ENCODE measurements around the gene CLPTM1L.
"Not testable (repeated sequence)": the region's sequence is repeated elsewhere in the genome, so short reads cannot be mapped to it uniquely, and the experiment has no call there.

CLPTM1L gene

GRCh38 chr5:1359031-1359645 is 14.2 kb upstream of the CLPTM1L start:
- no peak for DNase-seq

GRCh38 chr5:1358726-1359025 is 13.8 kb upstream of the CLPTM1L start:
- no peak for DNase-seq

DNA sequence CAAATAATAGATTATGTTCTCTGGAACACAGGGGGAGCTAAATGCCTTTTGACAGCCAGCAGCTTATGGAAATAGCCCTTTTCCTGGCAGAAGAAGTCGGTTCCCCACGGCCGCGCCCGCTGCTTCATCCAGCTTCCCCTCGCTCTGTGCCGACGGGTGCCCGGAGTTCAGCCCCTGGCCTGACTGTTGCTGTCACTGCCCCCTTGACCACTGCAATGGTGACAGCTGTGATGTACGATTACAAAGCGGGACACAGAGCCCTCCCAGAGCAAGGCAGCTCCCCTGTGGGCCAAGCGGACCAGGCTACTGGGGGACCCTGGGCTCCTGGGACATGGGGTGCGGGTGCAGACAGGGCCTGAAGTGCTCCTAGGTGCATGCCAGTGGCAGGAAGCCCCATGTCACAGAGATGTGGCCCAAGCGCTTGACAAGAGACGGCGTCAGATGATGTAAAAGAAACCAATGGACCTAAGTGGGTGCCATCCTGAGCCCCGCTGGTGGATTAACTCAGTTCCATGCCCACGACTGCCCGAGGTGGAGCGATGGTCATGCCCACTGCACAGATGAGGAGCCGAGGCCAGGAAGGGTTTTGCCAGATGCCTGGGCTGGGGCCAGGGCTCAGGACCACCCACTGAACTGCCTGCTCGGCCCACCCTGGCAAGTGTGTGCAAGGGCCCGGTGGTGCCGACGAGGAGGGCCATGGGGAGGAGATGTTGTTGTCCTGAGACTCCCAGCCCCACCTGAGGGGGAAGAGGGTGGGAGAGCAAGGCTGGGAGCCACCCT is 13.2 kb upstream of the CLPTM1L start:
- DNase-seq, result no peak

- DNase-seq, result no peak
These were observed 12.2 kb upstream of the CLPTM1L start for GRCh38 chr5:1356873-1357787.

DNA sequence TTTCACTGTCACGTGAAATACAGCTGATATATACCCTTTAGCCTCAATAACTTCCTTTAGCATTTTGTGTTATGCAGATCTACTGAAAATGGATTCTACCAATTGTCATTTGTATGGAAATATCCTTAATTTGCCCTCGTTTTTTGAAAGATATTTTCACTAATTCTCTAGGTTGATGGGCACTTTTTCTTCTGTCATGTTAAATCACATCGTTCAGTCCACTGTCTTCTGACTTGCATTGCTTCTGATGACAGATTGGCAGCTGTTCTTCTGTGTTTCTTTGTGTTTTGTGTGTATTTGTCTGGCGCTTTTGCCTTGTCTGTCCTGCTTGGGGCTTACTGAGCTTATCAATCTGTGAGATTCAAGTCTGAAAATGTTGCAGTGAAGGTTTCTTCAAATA is 9.7 kb upstream of the CLPTM1L start:
- DNase-seq, result no peak

GRCh38 chr5:1352231-1353219 is 7.6 kb upstream of the CLPTM1L start:
- DNase-seq, result no peak

GRCh38 chr5:1351156-1351555 is 6.3 kb upstream of the CLPTM1L start:
- no peak for DNase-seq

GRCh38 chr5:1349246-1349645 is 4.3 kb upstream of the CLPTM1L start:
- no peak for DNase-seq

DNA sequence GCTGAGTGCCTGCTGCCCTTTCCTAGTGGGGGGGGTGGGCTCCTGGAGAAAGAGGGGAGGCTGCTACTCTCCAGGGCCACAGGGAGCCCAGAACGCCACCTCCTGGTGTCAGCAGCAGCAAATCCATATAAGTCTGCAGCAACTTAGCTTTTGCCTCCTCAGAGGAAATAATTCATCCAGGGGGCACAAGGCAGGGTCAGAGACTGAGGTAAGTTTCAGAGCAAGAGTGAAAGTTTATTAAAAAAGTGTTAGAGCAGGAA is 4.0 kb upstream of the CLPTM1L start:
- DNase-seq, result no peak

- peak; percentile 17 for DNase-seq
These were observed 2.7 kb upstream of the CLPTM1L start for GRCh38 chr5:1347571-1347970.

DNA sequence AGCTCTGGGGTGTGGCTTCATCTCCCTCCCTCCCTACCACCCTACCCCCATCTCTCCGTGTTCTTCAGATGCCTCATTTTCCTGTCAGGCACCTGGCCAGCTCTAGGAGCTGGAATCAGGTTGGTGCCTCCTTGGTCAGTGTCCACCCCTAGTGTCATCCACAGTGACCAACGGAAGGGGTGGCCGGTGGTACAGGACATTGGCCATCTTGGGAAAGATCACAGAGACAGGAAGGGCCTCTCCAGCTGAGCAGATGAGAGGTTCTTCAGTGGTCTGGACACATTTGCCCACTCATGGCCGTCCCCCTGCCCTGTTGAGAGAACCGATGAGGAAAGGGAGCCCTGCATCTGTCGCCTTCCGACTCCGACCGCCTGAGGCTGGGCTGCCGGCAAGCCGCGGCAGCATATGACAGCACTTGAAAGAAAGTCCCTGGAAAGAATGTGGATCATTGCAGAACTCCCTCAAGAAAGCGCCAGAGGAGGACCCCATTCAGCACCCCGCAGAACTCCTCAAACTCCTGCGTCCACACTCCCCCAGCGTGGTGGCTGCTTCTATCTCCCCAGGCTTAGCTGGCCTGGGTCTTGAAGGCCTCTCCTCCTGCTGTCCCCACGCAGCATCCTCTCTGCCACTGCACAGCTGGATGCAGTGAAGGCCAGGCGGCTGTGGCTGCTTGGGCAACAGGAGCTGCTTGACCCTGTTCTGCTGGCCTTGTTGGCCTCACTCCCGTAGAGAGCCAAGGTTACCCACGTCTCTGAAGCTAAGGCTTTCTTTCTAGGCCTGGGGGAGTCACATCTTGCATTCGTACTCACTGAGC is 1.9 kb upstream of the CLPTM1L start:
- no peak for DNase-seq

DNA sequence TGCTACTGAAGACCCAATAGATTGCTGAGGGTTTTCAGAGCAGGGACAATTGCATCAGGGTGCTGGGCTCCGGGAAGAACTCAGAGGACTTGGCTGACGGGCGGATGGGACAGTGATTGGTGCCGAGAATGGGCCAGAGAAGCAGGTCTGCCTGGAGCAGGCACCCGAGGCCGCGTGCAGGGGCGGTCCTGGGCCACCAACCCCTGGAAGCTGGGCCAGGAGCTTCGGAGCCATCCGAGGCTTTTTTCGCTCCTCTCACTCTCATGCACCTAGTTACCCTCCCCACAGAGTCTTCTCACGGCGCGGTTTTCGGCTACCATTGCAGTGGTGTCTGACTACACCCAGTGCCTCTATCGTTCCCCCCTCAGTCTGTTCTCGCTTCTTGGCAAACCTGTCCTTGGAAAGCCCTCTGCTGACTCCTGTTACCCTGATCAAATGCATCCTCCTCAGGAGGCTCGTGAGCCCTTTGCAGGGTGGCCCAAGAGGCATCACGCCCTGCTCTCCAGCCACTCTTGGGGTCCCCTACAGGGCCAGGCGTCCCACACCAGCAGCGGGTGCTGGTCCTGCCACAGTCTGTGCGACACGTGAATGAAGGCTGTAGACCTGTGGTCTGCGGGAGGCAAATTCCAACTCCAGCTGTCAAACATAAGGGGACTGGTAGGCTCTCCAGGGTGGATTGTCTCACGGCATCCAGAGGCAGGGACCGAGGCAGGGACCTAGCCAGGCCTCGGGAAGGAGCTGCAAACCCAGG is 1.2 kb upstream of the CLPTM1L start:
- DNase-seq, result no peak

GRCh38 chr5:1343931-1344901 is 683 bp downstream of the CLPTM1L start:
- peak; percentile 23 for DNase-seq

DNA sequence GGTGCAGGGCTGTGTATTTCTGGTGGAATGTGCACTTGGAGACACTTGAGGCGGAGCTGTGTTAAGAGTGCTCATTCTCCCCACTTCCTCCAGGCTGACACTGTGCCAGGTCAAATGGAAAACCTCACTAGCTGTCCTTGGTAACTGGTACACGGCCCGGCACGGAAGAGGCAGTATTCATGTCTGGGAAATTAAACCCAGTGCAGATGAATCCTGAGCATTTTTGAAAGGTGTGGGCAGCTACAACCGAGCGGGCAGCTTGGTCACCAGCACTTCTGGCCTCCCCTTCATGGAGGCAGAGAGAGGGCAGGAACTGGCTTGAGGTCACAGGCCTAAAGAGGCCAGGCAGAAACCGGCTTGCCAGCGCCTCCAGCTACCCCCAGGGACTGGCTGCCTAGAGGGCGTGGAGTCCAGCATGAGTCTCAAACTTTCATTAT is 1.6 kb downstream of the CLPTM1L start:
- no peak for DNase-seq

DNA sequence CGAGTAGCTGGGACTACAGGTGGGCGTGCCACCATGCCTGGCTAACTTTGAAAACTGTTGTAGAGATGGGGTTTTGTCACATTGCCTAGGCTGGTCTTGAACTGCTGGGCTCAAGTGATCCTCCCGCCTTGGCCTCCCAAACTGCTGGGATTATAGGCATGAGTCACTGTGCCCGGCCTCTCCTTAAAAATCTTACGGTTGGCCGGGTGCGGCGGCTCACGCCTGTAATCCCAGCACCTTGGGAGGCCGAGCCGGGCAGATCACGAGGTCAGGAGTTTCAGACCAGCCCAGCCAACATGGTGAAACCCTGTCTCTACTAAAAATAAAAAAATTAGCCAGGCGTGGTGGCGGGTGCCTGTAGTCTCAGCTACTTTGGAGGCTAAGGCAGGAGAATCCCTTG is 2.2 kb downstream of the CLPTM1L start:
- not testable (repeated sequence) for DNase-seq

GRCh38 chr5:1342268-1342667 is 2.6 kb downstream of the CLPTM1L start:
- no peak for DNase-seq

DNA sequence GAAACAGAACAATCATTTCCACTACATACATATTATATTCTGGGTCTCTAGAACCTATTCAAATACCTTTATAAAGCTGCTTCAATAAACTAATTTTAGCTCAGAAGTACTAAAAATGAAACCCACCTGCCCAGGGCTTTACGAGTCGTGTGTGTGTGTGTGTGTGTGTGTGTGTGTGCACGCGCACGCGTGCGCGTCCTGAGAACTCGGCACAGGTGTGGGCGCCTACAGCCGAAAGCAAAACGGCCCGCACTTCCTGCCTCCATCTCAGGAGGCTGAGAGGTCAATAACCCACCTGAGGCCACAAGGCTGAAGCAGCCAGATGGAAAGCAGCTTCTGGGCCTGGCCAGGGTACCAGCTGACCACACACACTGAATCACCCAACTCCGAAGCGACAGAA is 3.0 kb downstream of the CLPTM1L start:
- no peak for DNase-seq

GRCh38 chr5:1339818-1340210 is 5.1 kb downstream of the CLPTM1L start:
- not testable (repeated sequence) for DNase-seq

- DNase-seq, result not testable (repeated sequence)
These were observed 5.6 kb downstream of the CLPTM1L start for GRCh38 chr5:1339139-1339817.

Measured in hematopoietic multipotent progenitor cell treated with erythropoietin and hydrocortisone succinate and interleukin-3 and kit ligand, for 8 days (in vitro differentiated cells).